Peyer's patch (tissue), 4 donors: ENCODE measurements around the gene LRRC75B.
"Not testable (repeated sequence)": the region's sequence is repeated elsewhere in the genome, so short reads cannot be mapped to it uniquely, and the experiment has no call there.

Source experiments
- CTCF ChIP-seq, 6 experiments: fragments of 450-650 bp in 4 of 6; fragments of 200-600 bp in 2 of 6; sonication (generic) in 1 of 6; IDR thresholded peaks; one replicate each; pipeline ENCODE4 v1.5.1; 2017 to 2019; ENCODE audit warnings: antibody characterized with exemption in 6 of 6, mild to moderate bottlenecking in 3 of 6, moderate library complexity in 1 of 6
- POLR2A ChIP-seq, 2 donors: fragments of 450-650 bp; IDR thresholded peaks; one replicate each; pipeline ENCODE4 v1.5.1; 2017; ENCODE audit warnings: antibody characterized with exemption in 2 of 2, mild to moderate bottlenecking in 2 of 2, moderate library complexity in 2 of 2

GRCh38 chr22:24636513-24636912 is 43.6 kb upstream of the LRRC75B start:
- TF ChIP-seq CTCF, POLR2A (IDR thresholded peaks at IDR 0.05): not testable (repeated sequence)
